ELF-1 (cell line): ENCODE measurements around the gene HMGCS1.
A peak's percentile ranks its signal among the peaks of the same experiment; 100 is the strongest.
"Not testable (repeated sequence)": the region's sequence is repeated elsewhere in the genome, so short reads cannot be mapped to it uniquely, and the experiment has no call there.

ENCODE experiments used
- DNase-seq: peaks from one replicate; pipeline ENCODE4 v3.0.0-alpha.2; 2016; ENCODE audit warnings: low read depth, low spot score

The HMGCS1 gene

GRCh38 chr5:43274435-43275114, 38.6 kb downstream of the HMGCS1 start:
- peak; percentile 21 for DNase-seq

- DNase-seq, result no peak
These were observed 39.7 kb downstream of the HMGCS1 start for GRCh38 chr5:43273552-43273951.

DNA sequence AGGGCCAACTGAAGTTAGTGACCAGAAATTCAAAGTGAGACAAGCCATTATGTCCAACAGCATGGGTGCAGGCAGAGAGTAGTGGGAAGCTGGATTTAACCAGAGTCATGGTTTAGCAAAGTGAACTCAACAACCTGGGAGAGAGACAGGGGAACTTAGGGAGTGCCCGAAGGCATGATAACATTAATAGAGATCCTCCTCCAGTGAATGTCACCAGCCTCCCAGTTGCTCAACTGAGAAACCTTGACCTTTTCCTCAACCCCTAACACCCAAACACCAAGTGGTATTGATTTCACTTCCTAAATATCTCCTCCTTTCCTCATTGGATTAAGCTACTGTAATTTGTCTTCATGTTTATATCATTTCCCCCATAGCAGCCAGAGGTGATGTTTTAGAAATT, 42.6 kb downstream of the HMGCS1 start:
- no peak for DNase-seq

- DNase-seq, result no peak
These were observed 44.9 kb downstream of the HMGCS1 start for GRCh38 chr5:43268188-43268820.

- DNase-seq, result not testable (repeated sequence)
These were observed 50.9 kb downstream of the HMGCS1 start for GRCh38 chr5:43262269-43262668.

- DNase-seq, result no peak
These were observed 55.1 kb downstream of the HMGCS1 start for GRCh38 chr5:43258116-43258515.

DNA sequence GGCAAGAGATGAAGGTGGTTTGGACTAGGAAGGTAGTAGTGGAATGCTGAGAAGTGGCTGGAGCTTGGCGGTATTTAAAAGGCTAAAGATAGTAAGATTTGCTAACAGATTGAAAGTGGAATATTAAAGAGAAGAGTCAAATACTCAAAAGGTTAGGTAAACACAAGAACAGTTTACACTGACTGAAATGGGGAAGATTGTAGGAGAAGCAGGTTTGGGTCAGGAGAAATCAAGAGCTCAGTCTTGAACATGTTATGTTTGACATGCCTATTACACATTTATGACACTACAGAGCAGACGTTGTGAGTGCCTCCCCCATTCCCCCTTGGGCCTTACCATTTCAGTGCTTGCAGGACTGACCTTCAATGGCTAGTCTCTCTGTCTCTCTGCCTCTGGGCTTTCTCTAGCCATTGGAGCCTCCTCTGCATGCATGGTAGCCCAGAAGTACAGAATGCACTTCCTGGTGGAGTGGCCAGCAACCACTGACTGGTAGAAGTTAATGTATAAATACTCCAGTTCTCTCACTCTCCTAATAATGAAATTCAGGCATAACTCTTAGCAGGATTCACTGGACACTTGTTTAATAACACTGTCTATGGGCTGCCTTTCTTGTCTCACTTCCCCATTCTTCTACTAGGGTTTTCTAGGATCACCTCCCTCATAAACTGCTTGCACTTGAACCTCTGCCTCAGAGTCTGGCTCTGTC, 56.8 kb downstream of the HMGCS1 start:
- DNase-seq, result no peak

DNA sequence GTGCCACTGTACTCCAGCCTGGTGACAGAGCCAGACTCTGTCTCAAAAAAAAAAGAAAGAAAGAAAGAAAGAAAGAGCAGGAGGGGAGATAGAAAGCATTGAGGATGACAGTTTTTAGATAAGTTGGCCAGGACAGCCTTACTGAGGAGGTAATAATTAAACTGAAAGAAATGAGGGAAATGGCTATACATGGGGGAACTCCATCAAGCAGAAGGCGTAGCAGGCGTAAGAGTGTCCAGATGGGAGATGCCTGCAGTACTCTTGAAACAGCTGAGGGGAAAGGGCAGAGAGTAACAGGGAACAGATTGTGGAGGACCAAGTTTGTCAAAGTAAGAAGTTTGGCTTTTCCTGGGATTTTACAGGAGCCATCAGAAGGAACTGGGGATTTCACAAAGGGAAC, 57.5 kb downstream of the HMGCS1 start:
- DNase-seq, result no peak

DNA sequence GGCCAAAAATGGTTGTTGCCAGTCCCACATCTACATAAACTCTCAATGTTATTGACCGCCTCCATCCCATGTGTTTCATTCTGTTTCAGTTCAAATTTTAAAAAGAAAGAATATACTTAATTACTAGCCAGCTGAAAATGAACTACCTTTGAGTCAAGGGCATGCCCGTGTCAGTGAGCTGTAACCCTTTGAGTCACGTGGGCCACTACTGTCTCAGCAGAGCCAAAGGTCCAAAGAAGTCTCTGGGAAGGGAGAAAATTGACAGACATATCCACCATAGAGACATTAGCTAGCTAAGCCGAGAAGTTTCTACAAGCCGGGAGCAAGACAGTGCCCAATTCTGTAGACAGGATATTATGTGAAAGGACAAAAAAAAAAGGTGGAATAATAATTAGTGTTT, 61.5 kb downstream of the HMGCS1 start:
- no peak for DNase-seq

- no peak for DNase-seq
These were observed 67.4 kb downstream of the HMGCS1 start for GRCh38 chr5:43245724-43246385.

- no peak for DNase-seq
These were observed 68.2 kb downstream of the HMGCS1 start for GRCh38 chr5:43244823-43245565.

GRCh38 chr5:43243270-43243669, 69.9 kb downstream of the HMGCS1 start:
- DNase-seq, result no peak

- DNase-seq, result no peak
These were observed 71.0 kb downstream of the HMGCS1 start for GRCh38 chr5:43242196-43242595.
